PC-3 (cell line): ENCODE results near the gene CCDC110.

Experiments used
- CTCF ChIP-seq: fragments of 300-600 bp; sonication (generic); conservative IDR thresholded peaks from 2 replicates; pipeline ENCODE4 v1.5.1; 2017; ENCODE audit warnings: antibody characterized with exemption, low read depth, mild to moderate bottlenecking, low read length
- EZH2 ChIP-seq: fragments of 300-600 bp; sonication (generic); IDR thresholded peaks from one replicate; pipeline ENCODE4 v1.6.1; 2017; ENCODE audit warnings: antibody characterized with exemption, mild to moderate bottlenecking, low read length; ENCODE audit not compliant: unreplicated experiment

GRCh38 chr4:185469580-185470154 is 1.9 kb downstream of the CCDC110 start:
- no peak for TF ChIP-seq CTCF
- TF ChIP-seq EZH2: no peak
